GM10266 (cell line): ENCODE data around the gene LACTBL1.

Source experiments
- DNase-seq: peaks from one replicate; pipeline ENCODE4 v3.0.0; 2012; ENCODE audit errors: extremely low spot score
- CTCF ChIP-seq: IDR thresholded peaks from 2 replicates; pipeline ENCODE4 v1.5.1; 2012; ENCODE audit warnings: mild to moderate bottlenecking, low read depth; ENCODE audit not compliant: control insufficient read depth, insufficient read depth; ENCODE audit errors: missing control alignments

The LACTBL1 gene

GRCh38 chr1:22970096-22970495 lies 2.6 kb downstream of the LACTBL1 start:
- no peak for TF ChIP-seq CTCF
- no peak for DNase-seq

- TF ChIP-seq CTCF = no peak
- DNase-seq = no peak
These were observed 3.4 kb downstream of the LACTBL1 start for GRCh38 chr1:22969304-22969709.

GRCh38 chr1:22967833-22968232 lies 4.8 kb downstream of the LACTBL1 start:
- DNase-seq = no peak
- no peak for TF ChIP-seq CTCF

- no peak for TF ChIP-seq CTCF
- DNase-seq = no peak
These were observed 6.4 kb downstream of the LACTBL1 start for GRCh38 chr1:22966309-22966708.

GRCh38 chr1:22963044-22963677 lies 9.5 kb downstream of the LACTBL1 start:
- DNase-seq = no peak
- TF ChIP-seq CTCF = no peak

- DNase-seq = no peak
- no peak for TF ChIP-seq CTCF
These were observed 10.1 kb downstream of the LACTBL1 start for GRCh38 chr1:22962558-22962957.

- TF ChIP-seq CTCF = no peak
- DNase-seq = no peak
These were observed 12.9 kb downstream of the LACTBL1 start for GRCh38 chr1:22959545-22960360.
